CD4-positive, alpha-beta T cell treated with Interleukin-6 at 100 ng/mL for 8 hours (primary cell): ENCODE data around the gene CDHR3.
"Not testable (repeated sequence)": the region's sequence is repeated elsewhere in the genome, so short reads cannot be mapped to it uniquely, and the experiment has no call there.

Experiments used
- DNase-seq: peaks from one replicate; pipeline ENCODE4 v3.0.0-alpha.2; 2020; ENCODE audit warnings: mixed read lengths, low spot score

Gene CDHR3

GRCh38 chr7:105963038-105963667 is at the start of gene CDHR3:
TSS of gene CDHR3 (plus strand) at chr7:105963264. CDS start at chr7:105963319, 55 bp downstream.
- DNase-seq, result no peak

DNA sequence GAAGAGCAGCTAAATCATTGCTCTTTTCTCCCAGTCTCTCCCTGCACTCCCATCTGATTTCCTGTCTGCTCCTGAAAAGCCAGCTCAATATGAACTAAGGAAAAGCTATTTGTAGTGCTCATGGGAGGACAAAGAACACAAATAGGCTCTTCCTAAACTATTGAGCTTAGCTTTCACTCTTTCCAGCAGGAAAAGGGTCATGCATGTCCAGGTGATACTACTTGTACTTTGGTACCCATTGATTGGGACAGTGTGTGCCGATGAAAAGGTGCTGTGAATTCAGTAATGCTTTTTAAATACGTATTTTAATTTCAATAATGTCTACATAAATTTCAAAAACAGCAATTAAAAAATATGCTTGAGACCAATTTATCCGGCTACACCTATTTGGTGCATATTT is 49.1 kb upstream of the CDHR3 start:
- no peak for DNase-seq

DNA sequence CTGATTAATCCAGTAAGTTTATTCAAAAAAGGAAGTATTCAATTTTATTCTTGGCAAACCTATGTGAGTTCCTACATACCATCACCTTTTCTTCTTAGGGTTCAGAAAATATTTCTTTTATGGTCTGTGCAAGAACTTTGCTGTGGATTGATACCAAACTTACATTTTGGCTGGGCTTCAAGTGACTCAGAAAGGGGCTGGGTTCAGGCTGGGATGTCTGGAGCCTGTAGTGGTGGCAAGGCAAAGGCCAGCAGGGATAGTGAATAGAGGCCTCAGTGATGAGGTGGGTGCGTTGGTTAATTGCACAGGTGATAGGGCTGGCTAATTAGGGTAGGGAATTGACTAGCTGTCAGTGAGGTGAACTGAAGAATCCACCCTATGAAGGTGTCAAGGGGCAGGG is 46.5 kb upstream of the CDHR3 start:
- no peak for DNase-seq

- DNase-seq, result no peak
Observed at GRCh38 chr7:105917659-105918058, 45.4 kb upstream of the CDHR3 start.

DNA sequence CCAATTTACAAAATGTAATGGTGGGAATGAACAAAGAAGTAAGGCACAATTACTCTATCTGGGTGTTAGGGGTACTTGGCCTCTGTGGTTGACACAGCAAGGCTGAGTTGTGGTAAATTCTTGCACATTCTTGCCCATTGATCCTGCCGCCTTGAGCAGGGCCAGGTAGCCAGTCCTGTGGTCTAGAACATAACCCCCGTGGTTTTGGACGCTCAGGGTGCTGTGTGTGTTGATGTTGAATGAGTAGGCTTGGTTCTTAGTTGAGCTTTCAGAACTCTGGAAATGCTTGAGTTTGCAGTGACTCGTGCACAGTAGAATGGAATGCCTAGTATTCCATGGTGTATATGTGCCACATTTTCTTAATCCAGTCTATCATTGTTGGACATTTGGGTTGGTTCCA is 42.3 kb upstream of the CDHR3 start:
- no peak for DNase-seq

DNA sequence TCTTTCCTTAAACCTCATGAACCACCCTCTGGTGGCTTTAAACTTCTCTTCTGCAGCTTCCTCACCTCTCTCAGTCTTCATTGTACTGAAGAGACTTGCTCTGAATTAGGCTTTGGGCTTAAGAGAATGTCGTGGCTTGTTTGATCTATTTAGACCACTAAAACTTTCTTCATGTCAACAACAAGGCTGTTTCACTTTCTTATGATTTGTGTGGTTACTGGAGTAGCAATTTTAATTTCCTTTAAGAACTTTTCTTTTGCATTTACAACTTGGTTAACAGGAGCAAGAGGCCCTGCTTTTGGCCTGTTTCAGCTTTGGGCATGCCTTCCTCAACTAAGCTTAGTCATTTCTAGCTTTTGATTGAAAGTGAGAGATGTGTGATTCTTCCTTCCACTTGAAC is 38.1 kb upstream of the CDHR3 start:
- peak; percentile 33 for DNase-seq

GRCh38 chr7:105926131-105926530 is 36.9 kb upstream of the CDHR3 start:
- no peak for DNase-seq

GRCh38 chr7:105931179-105931578 is 31.9 kb upstream of the CDHR3 start:
- DNase-seq, result no peak

DNA sequence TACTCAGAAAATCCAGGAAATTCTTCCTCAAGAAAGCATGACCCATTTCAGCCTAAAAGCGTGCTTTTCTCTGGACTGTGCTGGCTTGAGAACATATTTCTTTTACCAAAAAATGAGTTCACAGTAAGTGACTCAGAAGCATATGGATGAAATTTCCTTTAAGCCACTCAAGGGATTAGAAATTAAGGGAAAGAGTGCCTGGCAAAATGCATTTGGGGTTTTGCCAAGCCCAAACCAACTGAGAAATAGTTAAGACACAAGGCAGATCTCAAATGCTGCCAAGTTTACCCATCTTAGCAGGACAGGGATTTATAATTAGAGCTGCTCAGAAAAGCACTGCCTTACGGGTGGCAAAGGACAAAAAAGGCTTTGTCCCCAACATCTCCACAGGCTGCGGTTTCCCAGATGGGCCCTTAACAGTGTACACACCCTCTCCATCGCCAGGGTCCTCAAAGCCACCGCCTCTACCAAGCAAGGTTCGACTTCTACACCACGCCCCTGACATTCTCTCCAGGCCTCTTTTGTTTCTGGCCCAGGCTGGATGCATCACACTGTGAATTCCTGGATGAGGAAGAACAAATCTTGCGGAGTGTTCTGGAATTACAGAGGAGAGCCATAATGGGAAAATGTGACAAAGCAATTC is 30.1 kb upstream of the CDHR3 start:
- DNase-seq, result no peak

DNA sequence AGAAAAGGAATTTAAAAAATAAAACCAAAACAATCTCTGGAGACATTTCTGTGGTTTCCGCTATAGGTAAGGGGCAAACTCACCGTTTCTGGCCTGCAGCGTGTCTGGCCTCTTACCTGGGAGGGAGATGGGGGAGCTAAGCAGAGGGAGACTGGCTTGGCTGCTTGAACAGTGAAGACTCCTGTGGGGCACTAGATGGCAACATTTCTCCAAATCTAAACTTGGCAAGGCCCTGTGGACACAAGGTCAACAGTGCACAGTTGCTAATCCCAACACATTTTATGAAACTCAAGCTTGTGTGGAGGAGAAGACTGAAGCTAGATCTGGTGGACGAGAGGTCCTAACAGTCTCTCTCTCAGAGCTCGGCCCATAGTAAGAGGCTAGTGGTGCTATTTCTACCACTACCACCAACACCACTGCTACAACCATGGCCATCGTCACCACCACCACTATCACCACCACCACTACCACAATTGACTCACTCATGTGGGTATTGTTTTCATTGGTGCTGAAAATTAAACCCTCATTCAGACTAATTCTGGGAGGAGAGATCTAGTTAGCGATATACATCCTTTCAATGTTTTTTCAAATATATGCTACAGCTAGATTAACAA is 28.4 kb upstream of the CDHR3 start:
- DNase-seq, result no peak

- DNase-seq, result no peak
Observed at GRCh38 chr7:105935250-105935649, 27.8 kb upstream of the CDHR3 start.

DNA sequence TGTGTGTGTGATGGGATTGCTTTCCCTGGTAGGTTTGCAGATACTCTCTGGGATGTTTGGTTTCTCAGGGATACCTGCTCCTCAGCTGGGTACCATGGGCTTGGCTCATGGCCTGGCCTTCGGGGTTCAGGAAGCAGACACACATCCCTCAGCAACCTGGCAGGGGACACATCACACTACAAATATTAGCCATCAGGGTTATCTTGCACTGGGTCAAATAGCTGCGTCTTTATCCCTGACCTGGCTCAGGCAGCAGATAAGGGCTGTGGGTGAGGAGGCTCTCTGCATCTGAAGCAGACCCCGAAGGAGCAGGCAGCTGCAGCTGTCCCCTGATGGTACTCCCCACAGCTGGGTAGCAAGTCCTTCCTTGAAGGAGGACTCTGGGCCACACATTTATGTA is 25.7 kb upstream of the CDHR3 start:
- DNase-seq, result no peak

DNA sequence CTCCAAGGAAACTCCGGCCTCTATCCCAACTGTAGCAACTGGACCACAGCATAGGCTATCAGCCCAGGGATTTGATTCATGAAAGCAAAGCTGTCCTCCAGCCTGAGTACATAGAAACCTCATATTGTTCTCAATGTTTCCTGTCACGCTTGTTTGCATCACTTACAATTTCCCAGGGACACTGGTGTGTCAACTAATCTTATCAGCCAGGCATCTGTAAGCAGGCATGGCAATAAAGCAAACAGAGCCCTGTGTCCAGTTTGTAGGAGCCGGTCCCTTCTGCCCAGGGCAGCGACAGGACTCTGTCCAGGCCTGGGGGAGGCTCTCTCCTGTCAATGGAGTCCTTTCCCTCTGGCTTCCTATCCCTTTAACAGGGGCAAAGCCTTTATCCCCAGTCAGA is 23.0 kb upstream of the CDHR3 start:
- DNase-seq, result no peak

DNA sequence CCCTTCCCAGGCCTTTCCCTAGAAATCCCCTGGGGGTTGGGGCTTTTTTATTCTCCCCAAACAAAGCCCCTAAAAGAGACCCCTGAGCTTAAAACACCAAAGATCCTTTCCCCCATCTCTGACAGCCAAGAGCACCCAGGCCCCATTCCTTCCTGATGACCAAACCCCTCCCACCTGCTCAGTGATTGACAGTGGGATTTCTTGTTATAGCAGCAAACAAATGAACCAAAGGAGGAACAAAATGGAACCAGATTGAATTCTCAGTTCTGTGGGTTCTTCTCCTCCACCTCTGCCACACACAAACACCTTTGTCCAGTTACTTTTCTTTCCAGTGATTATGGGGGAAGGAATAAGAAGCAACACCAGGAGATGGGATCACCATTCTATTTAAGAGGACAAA is 21.5 kb upstream of the CDHR3 start:
- DNase-seq, result no peak

GRCh38 chr7:105943486-105943885 is 19.6 kb upstream of the CDHR3 start:
- no peak for DNase-seq

- DNase-seq, result no peak
Observed at GRCh38 chr7:105945848-105946247, 17.2 kb upstream of the CDHR3 start.

DNA sequence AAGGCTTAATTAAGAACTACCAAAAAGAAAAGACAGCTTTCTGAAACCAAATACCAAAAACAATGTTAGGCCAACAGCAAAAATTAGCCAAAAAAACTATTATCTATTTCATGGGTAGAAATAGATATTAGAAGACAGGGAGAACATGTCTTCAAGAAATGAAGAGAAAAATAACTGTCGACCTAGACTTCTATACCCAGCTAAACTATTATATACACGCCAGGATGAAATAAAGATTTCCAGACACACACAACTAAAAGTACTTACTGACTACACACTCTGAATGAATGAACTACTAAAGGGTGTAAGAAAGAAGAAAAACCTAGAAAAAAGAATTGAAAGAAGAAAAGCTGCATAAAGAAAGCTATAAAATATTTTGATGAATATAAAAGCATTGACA is 11.5 kb upstream of the CDHR3 start:
- DNase-seq, result no peak

DNA sequence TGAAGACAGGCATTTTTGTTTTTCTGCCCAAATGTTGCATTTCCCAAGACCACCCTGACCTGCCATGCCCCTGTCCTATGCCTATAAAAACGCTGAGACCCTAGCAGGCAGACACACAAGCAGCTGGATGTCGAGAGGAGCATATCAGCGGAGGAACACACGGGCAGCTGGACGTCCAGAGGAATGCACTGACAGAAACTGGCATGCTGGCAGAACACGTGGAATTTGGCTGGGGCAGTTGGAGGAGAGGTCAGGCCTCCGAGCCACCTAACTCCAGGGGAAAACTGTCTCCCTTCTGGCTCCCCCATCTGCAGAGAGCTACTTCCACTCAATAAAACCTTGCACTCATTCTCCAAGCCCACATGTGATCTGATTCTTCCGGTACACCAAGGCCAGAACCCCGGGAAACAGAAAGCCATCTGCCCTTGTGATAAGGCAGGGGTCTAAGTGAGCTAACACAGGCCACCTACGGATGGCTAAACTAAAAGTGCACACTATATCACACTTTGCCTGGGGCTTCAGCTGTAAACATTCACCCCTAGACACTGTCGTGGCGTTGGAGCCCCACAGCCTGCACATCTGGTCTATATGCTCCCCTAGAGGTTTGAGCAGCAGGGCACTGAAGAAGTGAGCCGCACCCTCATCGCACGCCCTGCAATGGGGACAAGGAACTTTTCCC is 10.0 kb upstream of the CDHR3 start:
- DNase-seq, result no peak

GRCh38 chr7:105954711-105955110 is 8.4 kb upstream of the CDHR3 start:
- no peak for DNase-seq

GRCh38 chr7:105955651-105956466 is 7.2 kb upstream of the CDHR3 start:
- DNase-seq, result not testable (repeated sequence)

DNA sequence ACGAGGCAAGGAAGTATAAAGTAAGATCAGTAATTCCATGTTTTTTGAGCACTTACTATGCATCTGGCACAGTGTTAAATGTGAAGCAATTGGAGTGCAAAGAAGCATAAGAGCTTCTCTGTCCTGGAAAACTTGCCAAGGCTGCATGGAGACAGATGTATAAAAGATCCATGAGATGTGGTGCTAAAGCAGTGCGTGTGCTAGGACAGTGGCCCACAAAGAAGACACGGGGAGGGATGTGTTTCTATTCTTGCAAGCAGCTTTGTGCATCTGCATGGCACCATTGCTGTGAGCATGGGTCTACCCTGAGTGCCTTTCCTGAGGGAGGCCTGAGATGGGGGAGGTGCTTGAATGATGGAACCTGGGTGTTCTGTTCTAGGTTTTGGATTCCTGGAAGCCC is 5.1 kb upstream of the CDHR3 start:
- DNase-seq, result no peak

DNA sequence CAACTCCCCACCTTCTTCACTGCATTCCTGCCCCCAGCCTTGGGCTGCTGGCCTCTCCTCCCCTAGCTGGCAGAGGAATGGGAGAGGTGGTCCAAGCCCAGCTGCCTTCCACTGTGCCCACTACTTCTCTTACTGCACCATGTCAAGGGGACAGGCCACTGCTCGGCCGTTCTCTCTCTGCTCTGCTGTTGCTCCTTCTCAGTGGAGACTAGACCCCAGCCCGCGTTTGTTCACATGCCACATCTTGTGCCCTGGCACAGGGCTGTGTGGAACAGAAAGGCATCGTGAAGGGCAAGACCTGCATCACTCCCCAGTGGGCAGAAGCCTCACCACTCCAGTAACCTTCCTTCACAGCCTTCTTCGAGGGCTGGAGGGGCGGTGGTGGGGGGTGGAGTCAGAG is 711 bp upstream of the CDHR3 start:
- DNase-seq, result no peak
